ENCODE measurements around the gene TYMP. TPM values are rescaled to one million over a fixed set of nuclear protein-coding genes. Genes with fewer than 3 reads are reported as not detected.

TYMP gene
- polyA plus RNA-seq, 2 of the 4 experiments (the other 2 are of a cell fraction) = 5.9 to 9.0 TPM

GRCh38 chr22:50560034-50560433, 30.2 kb upstream of the TYMP start:
- TF ChIP-seq HMGXB4 (CRISPR knock-in tag; IDR thresholded peaks at IDR 0.05; ENCODE audit: borderline replicate concordance) (no peak), ZFP36 (IDR thresholded peaks at IDR 0.05; ENCODE audit: borderline replicate concordance, partially characterized antibody) (no peak)
- ATAC-seq = no peak
- Histone ChIP-seq H3K4me1 (no peaks in the 10 kb centered on the region), H3K4me2 (no peak overlapping the region), H3K4me3 (no peak overlapping the region), H3K27ac (no peak overlapping the region), H3K9me3 (no peaks in the 10 kb centered on the region)
- 59% methylated on average over 3 of the region's 3 CpGs for WGBS (ENCODE audit: missing lambda C conversion rate)
- DNase-seq (ENCODE audit: low read depth in 1 of 2, low spot score in 1 of 2) = no peak
- FAIRE-seq = no peak
- POLR2A ChIA-PET = no interaction called here
- CTCF ChIA-PET = interaction anchor here (1.0 to 1.7 kb wide), 4 partner anchors 10 to 32 kb away, joined by 3 to 6 read pairs (median 4); partner anchors contain the start of gene KLHDC7B

GRCh38 chr22:50556703-50557102, 26.9 kb upstream of the TYMP start:
- FAIRE-seq (no peak), ATAC-seq (no peak), DNase-seq (ENCODE audit: low read depth in 1 of 2, low spot score in 1 of 2) (no peak)
- ChIA-PET POLR2A (no interaction called here), CTCF (interaction anchor here (0.7 to 2.0 kb wide), 6 partner anchors 11 to 37 kb away, joined by 3 to 5 read pairs (median 4); partner anchors contain the start of genes KLHDC7B and SCO2)
- Histone ChIP-seq H3K4me2 (no peak overlapping the region), H3K4me1 (no peaks in the 10 kb centered on the region), H3K4me3 (no peak overlapping the region), H3K27ac (no peak overlapping the region), H3K9me3 (no peaks in the 10 kb centered on the region)
- TF ChIP-seq POLR2A (IDR thresholded peaks at IDR 0.05; ENCODE audit: low read length) (no peak), MAX (IDR thresholded peaks at IDR 0.05) (no peak), RFX5 (IDR thresholded peaks at IDR 0.05) (no peak), RAD21 (conservative IDR thresholded peaks at IDR 0.05 in 1 of 2, IDR thresholded peaks at IDR 0.05 in 1 of 2) (no peak), CHD4 (IDR thresholded peaks at IDR 0.05; ENCODE audit: borderline replicate concordance) (no peak), MAFK (IDR thresholded peaks at IDR 0.05; ENCODE audit: partially characterized antibody) (no peak), CHD2 (IDR thresholded peaks at IDR 0.05; ENCODE audit: low read length, partially characterized antibody) (no peak), ELK1 (IDR thresholded peaks at IDR 0.05; ENCODE audit: low read depth, low read length) (no peak), HMGXB4 (CRISPR knock-in tag; IDR thresholded peaks at IDR 0.05; ENCODE audit: borderline replicate concordance) (no peak), KDM1A (IDR thresholded peaks at IDR 0.05; ENCODE audit: low read depth) (no peak), HOXB13 (CRISPR knock-in tag; IDR thresholded peaks at IDR 0.05; ENCODE audit: low read depth) (no peak)
- 86% methylated on average over 5 of the region's 5 CpGs for WGBS (ENCODE audit: missing lambda C conversion rate)

- Histone ChIP-seq H3K27ac (no peak overlapping the region), H3K4me1 (no peaks in the 10 kb centered on the region), H3K4me2 (no peak overlapping the region), H3K4me3 (no peak overlapping the region), H3K9me3 (no peaks in the 10 kb centered on the region)
- ChIA-PET POLR2A (no interaction called here), CTCF (interaction anchor here (1.0 kb wide), 1 partner anchor 9 kb away, joined by 3 read pairs; the partner anchor contains the start of gene SYCE3)
- WGBS (ENCODE audit: missing lambda C conversion rate) = 66% methylated on average over 8 of the region's 8 CpGs
- FAIRE-seq (no peak), ATAC-seq (no peak), DNase-seq (ENCODE audit: low read depth in 1 of 2, low spot score in 1 of 2) (no peak)
- TF ChIP-seq ELK1 (IDR thresholded peaks at IDR 0.05; ENCODE audit: low read depth, low read length) = no peak
- no peak for TF ChIP-seq MYC (IDR thresholded peaks at IDR 0.05; ENCODE audit: borderline replicate concordance, low read length)
- TF ChIP-seq TFCP2L1 (CRISPR knock-in tag; IDR thresholded peaks at IDR 0.05) = no peak
- no peak for TF ChIP-seq CHD4 (IDR thresholded peaks at IDR 0.05; ENCODE audit: borderline replicate concordance)
- TF ChIP-seq POLR2AphosphoS2 (conservative IDR thresholded peaks at IDR 0.05; ENCODE audit: low read length) = no peak
- TF ChIP-seq PHF8 (IDR thresholded peaks at IDR 0.05; ENCODE audit: borderline replicate concordance, low read depth) = no peak
- no peak for TF ChIP-seq KDM5A (IDR thresholded peaks at IDR 0.05)
- no peak for TF ChIP-seq ESRRA (IDR thresholded peaks at IDR 0.05; ENCODE audit: borderline replicate concordance, low read length)
- TF ChIP-seq CHD2 (IDR thresholded peaks at IDR 0.05; ENCODE audit: low read length, partially characterized antibody) = no peak
These were observed 23.5 kb upstream of the TYMP start for GRCh38 chr22:50553310-50553709.

Data from A549 (cell line).